HCT116 (cell line): ENCODE measurements around the gene SLC16A1.

ENCODE experiments used
- POLR2A ChIP-seq: IDR thresholded peaks from 2 replicates; pipeline ENCODE4 v1.7.0; 2011; ENCODE audit warnings: borderline replicate concordance; ENCODE audit not compliant: insufficient read depth, insufficient read length; ENCODE audit errors: extremely low read depth
- POLR2AphosphoS5 ChIP-seq: IDR thresholded peaks from 2 replicates; pipeline ENCODE4 v1.6.1; 2011; ENCODE audit warnings: mild to moderate bottlenecking, low read depth, low read length, moderate library complexity
- RAD21 ChIP-seq: IDR thresholded peaks from 2 replicates; pipeline ENCODE4 v1.6.1; 2012; ENCODE audit warnings: low read depth, mild to moderate bottlenecking
- YY1 ChIP-seq: IDR thresholded peaks from 2 replicates; pipeline ENCODE4 v1.6.1; 2011; ENCODE audit warnings: low read length, low read depth, moderate library complexity, mild to moderate bottlenecking; ENCODE audit not compliant: insufficient replicate concordance; ENCODE audit errors: extremely low read depth
- ZFX ChIP-seq: fragments of 450-650 bp; IDR thresholded peaks from 2 replicates; pipeline ENCODE4 v1.6.1; 2017

- TF ChIP-seq RAD21, result no peak
- no peak for TF ChIP-seq POLR2AphosphoS5
- no peak for TF ChIP-seq ZFX
- no peak for TF ChIP-seq YY1
- no peak for TF ChIP-seq POLR2A
These were observed 46.3 kb upstream of the SLC16A1 start for GRCh38 chr1:113002297-113002696.
